NCI-H82 (cell line): ENCODE data around the gene KLHL10.
"Not testable (repeated sequence)": the region's sequence is repeated elsewhere in the genome, so short reads cannot be mapped to it uniquely, and the experiment has no call there.

Experiments used
- DNase-seq: peaks from one replicate; lab custom pipeline; 2025; lab: John Stamatoyannopoulos, UW

KLHL10 gene

GRCh38 chr17:41813152-41813680 lies 24.4 kb upstream of the KLHL10 start:
- DNase-seq: no peak

GRCh38 chr17:41813699-41814124 lies 23.9 kb upstream of the KLHL10 start:
- no peak for DNase-seq

- DNase-seq: no peak
Observed at GRCh38 chr17:41814195-41814594, 23.4 kb upstream of the KLHL10 start.

- no peak for DNase-seq
Observed at GRCh38 chr17:41816637-41817320, 20.8 kb upstream of the KLHL10 start.

GRCh38 chr17:41818024-41818423 lies 19.6 kb upstream of the KLHL10 start:
- no peak for DNase-seq

- DNase-seq: no peak
Observed at GRCh38 chr17:41821776-41822175, 15.8 kb upstream of the KLHL10 start.

GRCh38 chr17:41822216-41823140 lies 15.1 kb upstream of the KLHL10 start:
- DNase-seq: no peak

GRCh38 chr17:41823141-41823524 lies 14.5 kb upstream of the KLHL10 start:
- no peak for DNase-seq

GRCh38 chr17:41823580-41823979 lies 14.0 kb upstream of the KLHL10 start:
- DNase-seq: peak; percentile 41

GRCh38 chr17:41824086-41824485 lies 13.5 kb upstream of the KLHL10 start:
- DNase-seq: peak; percentile 46

GRCh38 chr17:41825175-41825845 lies 12.3 kb upstream of the KLHL10 start:
- DNase-seq: no peak

- DNase-seq: not testable (repeated sequence)
Observed at GRCh38 chr17:41829961-41830360, 7.7 kb upstream of the KLHL10 start.

- peak; percentile 45 for DNase-seq
Observed at GRCh38 chr17:41835214-41835799, 2.3 kb upstream of the KLHL10 start.

- DNase-seq: peak; percentile 76
Observed at GRCh38 chr17:41835800-41836549, 1.6 kb upstream of the KLHL10 start, which contains the start of gene NT5C3B. TSS of gene NT5C3B (minus strand) at chr17:41836232. CDS start at chr17:41836193, 39 bp downstream.

- DNase-seq: no peak
Observed at GRCh38 chr17:41836550-41837196, 952 bp upstream of the KLHL10 start.

GRCh38 chr17:41839448-41839847 lies 1.8 kb downstream of the KLHL10 start:
- DNase-seq: not testable (repeated sequence)

GRCh38 chr17:41840781-41841180 lies 3.2 kb downstream of the KLHL10 start:
- not testable (repeated sequence) for DNase-seq

- DNase-seq: no peak
Observed at GRCh38 chr17:41844971-41845370, 7.3 kb downstream of the KLHL10 start.

- DNase-seq: no peak
Observed at GRCh38 chr17:41848788-41849187, 11.2 kb downstream of the KLHL10 start.

GRCh38 chr17:41849251-41849990 lies 11.8 kb downstream of the KLHL10 start:
- DNase-seq: no peak
